Activated CD8-positive, alpha-beta memory T cell treated with anti-CD3 and anti-CD28 coated beads, Interleukin-2, amount 50 U/mL, for 4 hours (primary cell): ENCODE measurements around the gene HNRNPDL.
"Not testable (repeated sequence)": the region's sequence is repeated elsewhere in the genome, so short reads cannot be mapped to it uniquely, and the experiment has no call there.

ENCODE experiments used
- DNase-seq: peaks from one replicate; pipeline ENCODE4 v3.0.0-alpha.2; 2020

HNRNPDL gene

GRCh38 chr4:82430193-82430963, at the start of gene HNRNPDL, which contains the start of gene ENOPH1:
HNRNPDL (minus strand) TSS chr4:82430462; CDS start chr4:82429690, 772 bp downstream.
ENOPH1 (plus strand) TSS chr4:82430590; CDS start chr4:82430830, 240 bp downstream.
- DNase-seq = peak; percentile 99

GRCh38 chr4:82479562-82479961, 49.3 kb upstream of the HNRNPDL start:
- no peak for DNase-seq

- not testable (repeated sequence) for DNase-seq
Observed at GRCh38 chr4:82477469-82477868, 47.2 kb upstream of the HNRNPDL start.

- DNase-seq = not testable (repeated sequence)
Observed at GRCh38 chr4:82475931-82476330, 45.7 kb upstream of the HNRNPDL start.

GRCh38 chr4:82473621-82474164, 43.4 kb upstream of the HNRNPDL start:
- DNase-seq = no peak

GRCh38 chr4:82473080-82473479, 42.8 kb upstream of the HNRNPDL start:
- DNase-seq = not testable (repeated sequence)

GRCh38 chr4:82469791-82470345, 39.6 kb upstream of the HNRNPDL start:
- DNase-seq = no peak

GRCh38 chr4:82467471-82467870, 37.2 kb upstream of the HNRNPDL start:
- no peak for DNase-seq

GRCh38 chr4:82463221-82463620, 33.0 kb upstream of the HNRNPDL start:
- DNase-seq = no peak

GRCh38 chr4:82462415-82462831, 32.2 kb upstream of the HNRNPDL start:
- peak; percentile 84 for DNase-seq

- DNase-seq = no peak
Observed at GRCh38 chr4:82461710-82462109, 31.4 kb upstream of the HNRNPDL start.

- DNase-seq = no peak
Observed at GRCh38 chr4:82458729-82459128, 28.5 kb upstream of the HNRNPDL start.

GRCh38 chr4:82457266-82457665, 27.0 kb upstream of the HNRNPDL start:
- no peak for DNase-seq

- DNase-seq = no peak
Observed at GRCh38 chr4:82452026-82452425, 21.8 kb upstream of the HNRNPDL start.

GRCh38 chr4:82450966-82451755, 20.9 kb upstream of the HNRNPDL start:
- DNase-seq = no peak

GRCh38 chr4:82447886-82448285, 17.6 kb upstream of the HNRNPDL start:
- no peak for DNase-seq

GRCh38 chr4:82439088-82439487, 8.8 kb upstream of the HNRNPDL start:
- no peak for DNase-seq

- DNase-seq = no peak
Observed at GRCh38 chr4:82437285-82438005, 7.2 kb upstream of the HNRNPDL start.

GRCh38 chr4:82436780-82437179, 6.5 kb upstream of the HNRNPDL start:
- no peak for DNase-seq

- no peak for DNase-seq
Observed at GRCh38 chr4:82436130-82436529, 5.9 kb upstream of the HNRNPDL start.

GRCh38 chr4:82434949-82435348, 4.7 kb upstream of the HNRNPDL start:
- DNase-seq = no peak

- DNase-seq = no peak
Observed at GRCh38 chr4:82433791-82434190, 3.5 kb upstream of the HNRNPDL start.

- no peak for DNase-seq
Observed at GRCh38 chr4:82432596-82432995, 2.3 kb upstream of the HNRNPDL start.
